GM23338 (cell line): ENCODE results near the gene TMPRSS15. TPM values are rescaled to one million over a fixed set of nuclear protein-coding genes. Genes with fewer than 3 reads are reported as not detected.

ENCODE experiments used
- ATAC-seq: fragments of 200-7000 bp; cut with Tn5 transposase; 3 replicates; pipeline ENCODE4 v1.9.1; 2020
- DNase-seq: peaks from one replicate; pipeline ENCODE4 v3.0.0-alpha.2; 2015; ENCODE audit warnings: low spot score
- H2AFZ ChIP-seq: fragments of 200-600 bp; sonication (generic); 2 replicates; pipeline ENCODE4 v1.8.0; 2016; ENCODE audit warnings: antibody characterized with exemption, mild to moderate bottlenecking, moderate library complexity
- H3F3A ChIP-seq: fragments of 200-600 bp; sonication (generic); replicated peaks from 2 replicates; pipeline ENCODE4 v1.8.0; 2017; ENCODE audit warnings: antibody characterized with exemption, mixed run types, low read depth
- H3K27ac ChIP-seq: fragments of 200-600 bp; sonication (generic); 2 replicates; pipeline ENCODE4 v1.6.1; 2016; ENCODE audit warnings: low read depth
- H3K27me3 ChIP-seq: fragments of 200-600 bp; sonication (generic); 2 replicates; pipeline ENCODE4 v1.8.0; 2016; ENCODE audit warnings: mild to moderate bottlenecking, mixed run types, moderate library complexity; ENCODE audit not compliant: insufficient read depth
- H3K36me3 ChIP-seq: fragments of 200-600 bp; sonication (generic); 2 replicates; pipeline ENCODE4 v1.8.0; 2016; ENCODE audit warnings: mild to moderate bottlenecking; ENCODE audit not compliant: insufficient read depth
- H3K4me1 ChIP-seq: fragments of 200-600 bp; sonication (generic); 2 replicates; pipeline ENCODE4 v1.8.0; 2016; ENCODE audit warnings: mild to moderate bottlenecking, moderate library complexity; ENCODE audit not compliant: insufficient read depth
- H3K4me2 ChIP-seq: fragments of 200-600 bp; sonication (generic); 2 replicates; pipeline ENCODE4 v1.7.1; 2017; ENCODE audit warnings: mixed run types
- H3K4me3 ChIP-seq: fragments of 200-600 bp; sonication (generic); 2 replicates; pipeline ENCODE4 v1.6.1; 2016; ENCODE audit warnings: mixed run types
- H3K79me2 ChIP-seq: fragments of 200-600 bp; sonication (generic); replicated peaks from 2 replicates; pipeline ENCODE4 v1.8.0; 2017; ENCODE audit warnings: mild to moderate bottlenecking; ENCODE audit not compliant: insufficient read depth
- H3K9me2 ChIP-seq: fragments of 200-600 bp; sonication (generic); 2 replicates; pipeline ENCODE4 v1.8.0; 2017; ENCODE audit not compliant: insufficient read depth
- H4K20me1 ChIP-seq: fragments of 200-600 bp; sonication (generic); replicated peaks from 2 replicates; pipeline ENCODE4 v1.8.0; 2017; ENCODE audit warnings: mild to moderate bottlenecking; ENCODE audit not compliant: insufficient read depth
- H3K27ac Mint-ChIP-seq: 2 replicates; pipeline ENCODE4 v1.8.0; 2020; ENCODE audit warnings: inconsistent platforms, mild to moderate bottlenecking, moderate library complexity, mixed read lengths
- H3K27me3 Mint-ChIP-seq: 3 replicates; pipeline ENCODE4 v1.8.0; 2022; ENCODE audit warnings: low read depth, mild to moderate bottlenecking, moderate library complexity, mixed read lengths, inconsistent platforms; ENCODE audit not compliant: insufficient read depth, poor library complexity
- H3K36me3 Mint-ChIP-seq: 3 replicates; pipeline ENCODE4 v1.8.0; 2021; ENCODE audit warnings: low read depth, mild to moderate bottlenecking, inconsistent platforms, moderate library complexity, mixed read lengths
- H3K4me1 Mint-ChIP-seq: 3 replicates; pipeline ENCODE4 v1.8.0; 2020; ENCODE audit warnings: mild to moderate bottlenecking, inconsistent platforms, mixed read lengths
- H3K4me3 Mint-ChIP-seq: 3 replicates; pipeline ENCODE4 v1.8.0; 2021; ENCODE audit warnings: moderate library complexity, mild to moderate bottlenecking, inconsistent platforms, mixed read lengths
- H3K9me3 Mint-ChIP-seq: 3 replicates; pipeline ENCODE4 v1.8.0; 2020; ENCODE audit warnings: moderate library complexity, mild to moderate bottlenecking, inconsistent platforms, mixed read lengths
- CREB1 ChIP-seq: fragments of 250-450 bp; sonication (Bioruptor Pico); IDR thresholded peaks from 2 replicates; pipeline ENCODE4 v1.5.0; 2020; ENCODE audit warnings: low read depth, mild to moderate bottlenecking, moderate library complexity
- CTCF ChIP-seq, 2 experiments: fragments of 200-600 bp in 1 of 2; sonication (generic) in 1 of 2; conservative IDR thresholded peaks; 2 replicates each; pipeline versions ENCODE4 v1.5.1 to v1.6.1; 2016 to 2017; ENCODE audit warnings: antibody characterized with exemption in 2 of 2, low read depth in 2 of 2, mild to moderate bottlenecking in 2 of 2, moderate library complexity in 1 of 2
- ETS1 ChIP-seq: IDR thresholded peaks from 2 replicates; pipeline ENCODE4 v1.6.1; 2016; ENCODE audit warnings: antibody characterized with exemption
- EZH2 ChIP-seq: fragments of 200-600 bp; sonication (generic); IDR thresholded peaks from one replicate; pipeline ENCODE4 v1.8.0; 2017; ENCODE audit warnings: antibody characterized with exemption, mild to moderate bottlenecking, low read depth; ENCODE audit not compliant: unreplicated experiment
- EZH2phosphoT487 ChIP-seq: fragments of 200-600 bp; sonication (generic); IDR thresholded peaks from one replicate; pipeline ENCODE4 v1.8.1; 2018; ENCODE audit warnings: antibody characterized with exemption; ENCODE audit not compliant: unreplicated experiment
- JUNB ChIP-seq: IDR thresholded peaks from one replicate; pipeline ENCODE4 v1.6.1; 2016; ENCODE audit warnings: antibody characterized with exemption; ENCODE audit not compliant: unreplicated experiment
- NANOG ChIP-seq: IDR thresholded peaks from 2 replicates; pipeline ENCODE4 v1.6.1; 2016; ENCODE audit warnings: antibody characterized with exemption, borderline replicate concordance
- POLR2AphosphoS5 ChIP-seq: IDR thresholded peaks from 2 replicates; pipeline ENCODE4 v1.6.1; 2016; ENCODE audit warnings: antibody characterized with exemption, low read depth
- REST ChIP-seq: IDR thresholded peaks from one replicate; pipeline ENCODE4 v1.6.1; 2018; ENCODE audit warnings: antibody characterized with exemption; ENCODE audit not compliant: unreplicated experiment
- STAT1 ChIP-seq: IDR thresholded peaks from one replicate; pipeline ENCODE4 v1.6.1; 2016; ENCODE audit warnings: antibody characterized with exemption; ENCODE audit not compliant: unreplicated experiment
- ZNF114 ChIP-seq: fragments of 250-450 bp; sonication (Bioruptor Pico); IDR thresholded peaks from 2 replicates; pipeline ENCODE4 v1.5.0; 2020; ENCODE audit warnings: mild to moderate bottlenecking, moderate library complexity
- ZNF331 ChIP-seq: fragments of 250-450 bp; sonication (Bioruptor Pico); IDR thresholded peaks from 2 replicates; pipeline ENCODE4 v1.5.0; 2020; ENCODE audit warnings: low read depth, mild to moderate bottlenecking, moderate library complexity
- ZNF462 ChIP-seq: fragments of 250-450 bp; sonication (Bioruptor Pico); IDR thresholded peaks from 2 replicates; pipeline ENCODE4 v1.5.0; 2020; ENCODE audit warnings: mild to moderate bottlenecking, moderate library complexity
- polyA plus RNA-seq: library from polyadenylated mRNA; unstranded; fragments of >200 nt; fragmentation: Nextera tagmentation; extraction: Ambion mirVana; gene quantifications from 2 replicates; pipeline ENCODE4 v1.2.1, GENCODE V29; 2016
- total RNA-seq: library from RNA; depleted of rRNA; stranded (reverse); fragments of >200 nt; shearing (Covaris generic); gene quantifications from 2 replicates; pipeline ENCODE4 v1.2.3, GENCODE V29; 2014

The TMPRSS15 gene
- total and polyA plus RNA-seq, 2 experiments from 2014 or later = not detected

GRCh38 chr21:18368205-18368604 is 35.4 kb downstream of the TMPRSS15 start:
- no peaks in the 10 kb centered on the region for H4K20me1 ChIP-seq
- H2AFZ ChIP-seq = 0 out of 2 replicates have a peak overlapping the region, but pooled peaks have one; percentile 72
- no peaks in the 10 kb centered on the region for H3K79me2 ChIP-seq
- DNase-seq = no peak
- no peaks in the 10 kb centered on the region for H3K4me1 ChIP-seq
- Mint-ChIP-seq H3K9me3 (no peaks in the 10 kb centered on the region), H3K4me3 (no peak overlapping the region), H3K4me1 (no peaks in the 10 kb centered on the region), H3K27me3 (peaks cover 4% of the 10 kb centered on the region), H3K36me3 (no peaks in the 10 kb centered on the region), H3K27ac (no peak overlapping the region)
- no peak overlapping the region for H3K4me2 ChIP-seq
- ATAC-seq = no peak
- H3K4me3 ChIP-seq = no peak overlapping the region
- H3F3A ChIP-seq = no peaks in the 10 kb centered on the region
- H3K27me3 ChIP-seq = no peaks in the 10 kb centered on the region
- H3K27ac ChIP-seq = no peak overlapping the region
- TF ChIP-seq ZNF331 (no peak), CTCF (conservative IDR thresholded peaks at IDR 0.05; ENCODE audit: low read depth in 2 of 2) (no peak), NANOG (no peak), ZNF114 (CRISPR knock-in tag) (no peak), JUNB (no peak), ETS1 (no peak), EZH2phosphoT487 (no peak), REST (no peak), POLR2AphosphoS5 (no peak), STAT1 (no peak), EZH2 (no peak), ZNF462 (CRISPR knock-in tag) (no peak), CREB1 (no peak)
- H3K9me2 ChIP-seq = no peaks in the 10 kb centered on the region
- no peaks in the 10 kb centered on the region for H3K36me3 ChIP-seq
